ENCODE measurements around the gene SBNO1.
"Not testable (repeated sequence)": the region's sequence is repeated elsewhere in the genome, so short reads cannot be mapped to it uniquely, and the experiment has no call there.

SBNO1 gene

GRCh38 chr12:123337070-123337469 is 27.6 kb downstream of the SBNO1 start:
- Histone ChIP-seq H3K27me3 (replicated peaks) (no peaks in the 10 kb centered on the region), H3K4me3 (ENCODE audit: low read depth, low read length) (no peak overlapping the region), H3K36me3 (replicated peaks) (peaks cover 57% of the 10 kb centered on the region), H3K27ac (no peak overlapping the region)
- in situ Hi-C loops (cut with HindIII; ENCODE audit: low pct_ligation_motif_present, low sequenced_read_pairs) = no loop called here
- no peak for DNase-seq
- TF ChIP-seq, protein P1, sequence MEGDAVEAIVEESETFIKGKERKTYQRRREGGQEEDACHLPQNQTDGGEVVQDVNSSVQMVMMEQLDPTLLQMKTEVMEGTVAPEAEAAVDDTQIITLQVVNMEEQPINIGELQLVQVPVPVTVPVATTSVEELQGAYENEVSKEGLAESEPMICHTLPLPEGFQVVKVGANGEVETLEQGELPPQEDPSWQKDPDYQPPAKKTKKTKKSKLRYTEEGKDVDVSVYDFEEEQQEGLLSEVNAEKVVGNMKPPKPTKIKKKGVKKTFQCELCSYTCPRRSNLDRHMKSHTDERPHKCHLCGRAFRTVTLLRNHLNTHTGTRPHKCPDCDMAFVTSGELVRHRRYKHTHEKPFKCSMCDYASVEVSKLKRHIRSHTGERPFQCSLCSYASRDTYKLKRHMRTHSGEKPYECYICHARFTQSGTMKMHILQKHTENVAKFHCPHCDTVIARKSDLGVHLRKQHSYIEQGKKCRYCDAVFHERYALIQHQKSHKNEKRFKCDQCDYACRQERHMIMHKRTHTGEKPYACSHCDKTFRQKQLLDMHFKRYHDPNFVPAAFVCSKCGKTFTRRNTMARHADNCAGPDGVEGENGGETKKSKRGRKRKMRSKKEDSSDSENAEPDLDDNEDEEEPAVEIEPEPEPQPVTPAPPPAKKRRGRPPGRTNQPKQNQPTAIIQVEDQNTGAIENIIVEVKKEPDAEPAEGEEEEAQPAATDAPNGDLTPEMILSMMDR (IDR thresholded peaks at IDR 0.05; ENCODE audit: low read depth, low read length, missing control alignments) = no peak

DNA sequence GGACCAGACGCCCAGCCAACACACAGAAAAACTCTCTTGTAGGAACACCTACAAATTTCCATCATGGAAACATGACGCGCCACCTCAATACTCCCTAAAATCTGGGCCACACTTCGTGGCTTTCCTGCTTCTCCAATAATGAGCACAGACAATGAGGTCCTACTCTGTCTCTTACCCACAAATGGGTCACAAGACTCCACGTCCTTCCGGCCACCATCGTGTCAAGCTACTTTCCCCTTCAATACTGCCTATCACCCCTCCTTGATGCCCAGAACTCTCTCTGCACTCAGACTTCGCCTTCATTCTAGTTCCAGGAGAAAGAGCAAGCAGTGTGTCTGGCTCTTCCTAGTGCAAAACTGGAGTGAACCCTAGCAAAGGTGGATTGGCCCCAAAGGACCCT is 28.1 kb downstream of the SBNO1 start:
- no peak for DNase-seq
- Histone ChIP-seq H3K36me3 (replicated peaks) (peaks cover 61% of the 10 kb centered on the region), H3K27ac (no peak overlapping the region), H3K4me3 (ENCODE audit: low read depth, low read length) (no peak overlapping the region), H3K27me3 (replicated peaks) (no peaks in the 10 kb centered on the region)
- TF ChIP-seq, protein P1 (IDR thresholded peaks at IDR 0.05; ENCODE audit: low read depth, low read length, missing control alignments) = no peak
- in situ Hi-C loops (cut with HindIII; ENCODE audit: low pct_ligation_motif_present, low sequenced_read_pairs) = no loop called here

DNA sequence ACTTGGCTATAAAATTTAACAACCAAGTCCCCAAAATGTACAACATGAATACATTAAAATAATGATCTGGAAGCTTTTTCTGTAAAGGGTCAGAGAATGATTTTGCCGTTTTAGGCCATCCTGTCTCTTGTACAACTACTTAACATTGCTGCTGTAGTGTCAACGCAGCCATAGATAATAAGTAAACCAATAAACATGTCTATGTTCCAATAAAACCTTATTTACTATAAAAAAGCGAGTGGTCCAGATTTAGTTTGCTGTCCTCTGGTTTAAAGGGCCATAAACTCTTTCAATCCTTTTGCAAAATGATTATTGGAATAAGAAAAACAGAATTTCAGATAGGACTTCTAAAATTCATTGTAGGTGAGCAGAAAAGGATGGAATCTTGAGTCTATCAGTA is 29.2 kb downstream of the SBNO1 start:
- Histone ChIP-seq H3K27ac (no peak overlapping the region), H3K27me3 (replicated peaks) (no peaks in the 10 kb centered on the region), H3K4me3 (ENCODE audit: low read depth, low read length) (no peak overlapping the region), H3K36me3 (replicated peaks) (peaks cover 62% of the 10 kb centered on the region)
- in situ Hi-C loops (cut with HindIII; ENCODE audit: low pct_ligation_motif_present, low sequenced_read_pairs) = no loop called here
- TF ChIP-seq, protein P1 (IDR thresholded peaks at IDR 0.05; ENCODE audit: low read depth, low read length, missing control alignments) = no peak
- DNase-seq = no peak

- TF ChIP-seq, protein P1 (IDR thresholded peaks at IDR 0.05; ENCODE audit: low read depth, low read length, missing control alignments) = no peak
- H3K36me3 ChIP-seq (replicated peaks) = peaks cover 74% of the 10 kb centered on the region
- no peak overlapping the region for H3K4me3 ChIP-seq (ENCODE audit: low read depth, low read length)
- H3K27me3 ChIP-seq (replicated peaks) = no peaks in the 10 kb centered on the region
- in situ Hi-C loops (cut with HindIII; ENCODE audit: low pct_ligation_motif_present, low sequenced_read_pairs) = no loop called here
- H3K27ac ChIP-seq = no peak overlapping the region
- DNase-seq = no peak
Measured at GRCh38 chr12:123329799-123330198, 34.8 kb downstream of the SBNO1 start.

- H3K27ac ChIP-seq = no peak overlapping the region
- in situ Hi-C loops (cut with HindIII; ENCODE audit: low pct_ligation_motif_present, low sequenced_read_pairs) = no loop called here
- no peak overlapping the region for H3K4me3 ChIP-seq (ENCODE audit: low read depth, low read length)
- DNase-seq = no peak
- no peaks in the 10 kb centered on the region for H3K27me3 ChIP-seq (replicated peaks)
- TF ChIP-seq, protein P1 (IDR thresholded peaks at IDR 0.05; ENCODE audit: low read depth, low read length, missing control alignments) = no peak
- H3K36me3 ChIP-seq (replicated peaks) = peaks cover 82% of the 10 kb centered on the region
Measured at GRCh38 chr12:123319826-123320225, 44.8 kb downstream of the SBNO1 start.

DNA sequence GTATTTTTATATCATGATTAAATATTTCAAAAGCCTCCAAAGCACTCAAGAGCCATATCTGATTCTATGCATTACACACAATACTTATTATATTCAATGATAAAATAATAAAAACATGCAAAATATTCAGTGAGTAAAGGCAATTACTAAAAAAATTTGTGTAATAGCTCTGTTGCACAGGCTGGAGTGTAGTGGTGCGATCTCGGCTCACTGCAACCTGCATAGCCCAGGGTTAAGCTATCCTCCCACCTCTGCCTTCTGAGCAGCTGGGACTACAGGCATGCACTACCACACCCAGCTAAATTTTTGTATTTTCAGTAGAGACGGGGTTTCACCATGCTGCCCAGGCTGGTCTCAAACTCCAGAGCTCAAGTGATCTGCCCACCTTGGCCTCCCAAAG is 45.4 kb downstream of the SBNO1 start:
- TF ChIP-seq, protein P1 (IDR thresholded peaks at IDR 0.05; ENCODE audit: low read depth, low read length, missing control alignments) = no peak
- H3K4me3 ChIP-seq (ENCODE audit: low read depth, low read length) = no peak overlapping the region
- no peak for DNase-seq
- in situ Hi-C loops (cut with HindIII; ENCODE audit: low pct_ligation_motif_present, low sequenced_read_pairs) = no loop called here
- H3K27ac ChIP-seq = no peak overlapping the region
- H3K27me3 ChIP-seq (replicated peaks) = no peaks in the 10 kb centered on the region
- H3K36me3 ChIP-seq (replicated peaks) = peaks cover 82% of the 10 kb centered on the region

DNA sequence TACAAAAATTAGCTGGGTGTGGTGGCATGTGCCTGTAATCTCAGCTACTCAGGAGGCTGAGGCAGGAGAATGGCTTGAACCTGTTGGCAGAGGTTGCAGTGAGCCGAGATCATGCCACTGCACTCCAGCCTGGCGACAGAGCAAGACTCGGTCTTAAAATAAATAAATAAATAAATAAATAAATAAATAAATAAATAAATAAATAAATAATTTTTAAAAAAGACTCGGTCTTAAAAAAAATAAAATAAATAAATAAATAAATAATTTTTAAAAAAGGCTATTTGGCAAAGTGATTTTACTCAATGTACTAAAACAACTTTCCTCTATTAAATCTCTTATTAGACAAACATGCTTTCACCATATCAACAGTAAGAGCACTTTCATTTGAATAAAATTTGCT is 51.6 kb downstream of the SBNO1 start:
- H3K27me3 ChIP-seq (replicated peaks); H3K27ac ChIP-seq; in situ Hi-C loops (cut with HindIII; ENCODE audit: low pct_ligation_motif_present, low sequenced_read_pairs); H3K4me3 ChIP-seq (ENCODE audit: low read depth, low read length); DNase-seq: not testable (repeated sequence)
- H3K36me3 ChIP-seq (replicated peaks) = peaks cover 88% of the 10 kb centered on the region

All from brain microvascular endothelial cell (primary cell).